Smooth muscle cell (in vitro differentiated cells): ENCODE data around the gene EIF4G1. TPM values are rescaled to one million over a fixed set of nuclear protein-coding genes. Genes with fewer than 3 reads are reported as not detected.

Experiments
- DNase-seq: peaks from one replicate; lab custom pipeline; 2025; ENCODE audit not compliant: unreplicated experiment; lab: John Stamatoyannopoulos, UW
- H2AFZ ChIP-seq: fragments of 200-600 bp; sonication (generic); 2 replicates; pipeline ENCODE4 v1.6.0; 2016; ENCODE audit warnings: antibody characterized with exemption, low read depth, mild to moderate bottlenecking
- H3F3A ChIP-seq: fragments of 200-600 bp; sonication (generic); 2 replicates; pipeline ENCODE4 v1.6.0; 2017; ENCODE audit warnings: antibody characterized with exemption, low read depth
- H3K27ac ChIP-seq: fragments of 200-600 bp; sonication (generic); 2 replicates; pipeline ENCODE4 v1.5.1; 2016; ENCODE audit warnings: low read depth, mild to moderate bottlenecking
- H3K27me3 ChIP-seq: fragments of 200-600 bp; sonication (generic); 2 replicates; pipeline ENCODE4 v1.6.1; 2016; ENCODE audit warnings: low read depth, mild to moderate bottlenecking
- H3K36me3 ChIP-seq: fragments of 200-600 bp; sonication (generic); 2 replicates; pipeline ENCODE4 v1.5.1; 2016; ENCODE audit warnings: low read depth
- H3K4me1 ChIP-seq: fragments of 200-600 bp; sonication (generic); 2 replicates; pipeline ENCODE4 v1.5.1; 2016; ENCODE audit warnings: low read depth
- H3K4me2 ChIP-seq: fragments of 200-600 bp; sonication (generic); 2 replicates; pipeline ENCODE4 v1.6.0; 2016; ENCODE audit warnings: mild to moderate bottlenecking
- H3K4me3 ChIP-seq: fragments of 200-600 bp; sonication (generic); 2 replicates; pipeline ENCODE4 v1.5.1; 2016; ENCODE audit warnings: mild to moderate bottlenecking
- H3K79me2 ChIP-seq: fragments of 200-600 bp; sonication (generic); 2 replicates; pipeline ENCODE4 v1.6.0; 2016; ENCODE audit warnings: low read depth, mild to moderate bottlenecking
- H3K9ac ChIP-seq: fragments of 200-600 bp; sonication (generic); 2 replicates; pipeline ENCODE4 v1.6.0; 2016; ENCODE audit warnings: low read depth
- H3K9me3 ChIP-seq: fragments of 200-600 bp; sonication (generic); replicated peaks from 2 replicates; pipeline ENCODE4 v1.5.1; 2016; ENCODE audit warnings: low read depth
- H4K20me1 ChIP-seq: fragments of 200-600 bp; sonication (generic); 2 replicates; pipeline ENCODE4 v1.6.0; 2016; ENCODE audit warnings: low read depth
- CTCF ChIP-seq: fragments of 200-600 bp; sonication (generic); IDR thresholded peaks from 2 replicates; pipeline ENCODE4 v1.5.1; 2017; ENCODE audit warnings: borderline replicate concordance, mild to moderate bottlenecking, antibody characterized with exemption; ENCODE audit not compliant: insufficient read depth, poor library complexity, severe bottlenecking
- WGBS: methylation state at CpG from one replicate; pipeline ENCODE4 v1.1.7; 2016; ENCODE audit warnings: low lambda C conversion rate; 5-methylcytosine and 5-hydroxymethylcytosine counted together
- polyA plus RNA-seq: library from polyadenylated mRNA; unstranded; fragments of >200 nt; fragmentation: Nextera tagmentation; extraction: Ambion mirVana; gene quantifications from 2 replicates; pipeline ENCODE4 v1.2.1, GENCODE V29; 2016
- total RNA-seq: library from RNA; depleted of rRNA; stranded (reverse); fragments of >200 nt; gene quantifications from 2 replicates; pipeline ENCODE4 v1.2.3, GENCODE V29; 2014

EIF4G1 gene
- total and polyA plus RNA-seq, 2 experiments from 2014 or later = 171 to 198 TPM

GRCh38 chr3:184300378-184300720, 14.1 kb upstream of the EIF4G1 start:
- H3K36me3 ChIP-seq = peaks cover 26% of the 10 kb centered on the region
- H3F3A ChIP-seq = no peaks in the 10 kb centered on the region
- H3K9ac ChIP-seq = peak overlapping the region; percentile 94
- DNase-seq = no peak
- peaks cover 12% of the 10 kb centered on the region for H3K4me1 ChIP-seq
- H3K27me3 ChIP-seq = no peaks in the 10 kb centered on the region
- H3K27ac ChIP-seq = peak overlapping the region; percentile 92
- WGBS = 61% methylated on average over 3 of the region's 3 CpGs
- H3K4me3 ChIP-seq = peak overlapping the region; percentile 90
- H3K79me2 ChIP-seq = peaks cover 50% of the 10 kb centered on the region
- H3K4me2 ChIP-seq = peak overlapping the region; percentile 95
- no peaks in the 10 kb centered on the region for H3K9me3 ChIP-seq
- H4K20me1 ChIP-seq = peaks cover 56% of the 10 kb centered on the region
- no peak overlapping the region for H2AFZ ChIP-seq
- TF ChIP-seq CTCF = no peak

- no peaks in the 10 kb centered on the region for H3K9me3 ChIP-seq
- peaks cover 15% of the 10 kb centered on the region for H3F3A ChIP-seq
- no peak for DNase-seq
- H2AFZ ChIP-seq = no peak overlapping the region
- no peak overlapping the region for H3K4me3 ChIP-seq
- H3K36me3 ChIP-seq = peaks cover 38% of the 10 kb centered on the region
- H3K27ac ChIP-seq = no peak overlapping the region
- H3K27me3 ChIP-seq = no peaks in the 10 kb centered on the region
- H3K4me2 ChIP-seq = no peak overlapping the region
- peaks cover 3% of the 10 kb centered on the region for H3K4me1 ChIP-seq
- peaks cover 35% of the 10 kb centered on the region for H3K79me2 ChIP-seq
- H4K20me1 ChIP-seq = peaks cover 73% of the 10 kb centered on the region
- WGBS = 90% methylated on average over 1 of the region's 1 CpG
- peak; percentile 22 for TF ChIP-seq CTCF
- H3K9ac ChIP-seq = no peak overlapping the region
Measured at GRCh38 chr3:184305577-184305976, 8.8 kb upstream of the EIF4G1 start.

DNA sequence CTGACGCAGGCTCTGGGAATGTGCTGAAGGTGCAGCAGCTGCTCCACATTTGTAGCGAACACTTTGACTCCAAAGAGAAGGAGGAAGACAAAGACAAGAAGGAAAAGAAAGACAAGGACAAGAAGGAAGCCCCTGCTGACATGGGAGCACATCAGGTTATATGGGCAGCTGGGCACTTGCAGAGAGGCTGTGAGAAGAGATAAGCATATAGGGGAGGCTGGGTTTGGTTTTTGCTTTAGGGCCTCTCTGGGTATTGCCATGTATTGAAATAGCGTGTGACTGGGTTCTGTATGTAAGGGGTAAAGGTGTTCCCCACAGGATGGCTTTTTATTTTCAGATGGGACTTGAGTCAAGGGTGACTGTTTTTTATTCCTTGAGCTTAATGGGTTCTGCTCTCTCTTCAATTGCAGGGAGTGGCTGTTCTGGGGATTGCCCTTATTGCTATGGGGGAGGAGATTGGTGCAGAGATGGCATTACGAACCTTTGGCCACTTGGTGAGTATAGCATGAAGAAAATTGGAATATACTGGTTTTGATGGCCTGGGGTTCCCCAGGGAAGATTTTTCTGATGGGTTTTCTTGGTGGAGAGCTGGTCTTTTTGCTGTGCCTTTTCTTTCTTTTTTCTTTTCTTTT, 7.9 kb upstream of the EIF4G1 start:
- TF ChIP-seq CTCF = no peak
- H3K4me1 ChIP-seq = no peaks in the 10 kb centered on the region
- 100% methylated on average over 4 of the region's 4 CpGs for WGBS
- H3K79me2 ChIP-seq = peaks cover 26% of the 10 kb centered on the region
- no peak overlapping the region for H3K27ac ChIP-seq
- no peak for DNase-seq
- peaks cover 15% of the 10 kb centered on the region for H3F3A ChIP-seq
- no peak overlapping the region for H3K4me3 ChIP-seq
- no peak overlapping the region for H3K4me2 ChIP-seq
- no peak overlapping the region for H3K9ac ChIP-seq
- no peaks in the 10 kb centered on the region for H3K9me3 ChIP-seq
- H3K27me3 ChIP-seq = no peaks in the 10 kb centered on the region
- peaks cover 36% of the 10 kb centered on the region for H3K36me3 ChIP-seq
- H4K20me1 ChIP-seq = peaks cover 64% of the 10 kb centered on the region
- no peak overlapping the region for H2AFZ ChIP-seq

- H3K27ac ChIP-seq = no peak overlapping the region
- WGBS = 99% methylated on average over 9 of the region's 9 CpGs
- no peaks in the 10 kb centered on the region for H3K9me3 ChIP-seq
- no peaks in the 10 kb centered on the region for H3K4me1 ChIP-seq
- H2AFZ ChIP-seq = no peak overlapping the region
- TF ChIP-seq CTCF = no peak
- peaks cover 27% of the 10 kb centered on the region for H3K36me3 ChIP-seq
- DNase-seq = no peak
- no peaks in the 10 kb centered on the region for H3K27me3 ChIP-seq
- peaks cover 15% of the 10 kb centered on the region for H3F3A ChIP-seq
- H3K79me2 ChIP-seq = peaks cover 12% of the 10 kb centered on the region
- peaks cover 49% of the 10 kb centered on the region for H4K20me1 ChIP-seq
- H3K9ac ChIP-seq = no peak overlapping the region
- no peak overlapping the region for H3K4me3 ChIP-seq
- H3K4me2 ChIP-seq = no peak overlapping the region
Measured at GRCh38 chr3:184307915-184308314, 6.5 kb upstream of the EIF4G1 start.
